Measurements from ENCODE around the gene PLSCR3. TPM values are rescaled to one million over a fixed set of nuclear protein-coding genes. Genes with fewer than 3 reads are reported as not detected.
A peak's percentile ranks its signal among the peaks of the same experiment; 100 is the strongest.

Gene PLSCR3
- total RNA-seq, 1 experiment from 2014 or later: 29.2 TPM

GRCh38 chr17:7348478-7349242 is 45.7 kb downstream of the PLSCR3 start:
- DNase-seq (ENCODE audit: low read depth): no peak

- DNase-seq (ENCODE audit: low read depth): no peak
These were observed 46.5 kb downstream of the PLSCR3 start for GRCh38 chr17:7347630-7348477.

GRCh38 chr17:7346761-7347614 is 47.3 kb downstream of the PLSCR3 start:
- DNase-seq (ENCODE audit: low read depth): no peak

- DNase-seq (ENCODE audit: low read depth): no peak
These were observed 51.1 kb downstream of the PLSCR3 start for GRCh38 chr17:7343250-7343649.

- no peak for DNase-seq (ENCODE audit: low read depth)
These were observed 52.5 kb downstream of the PLSCR3 start for GRCh38 chr17:7341842-7342241.

GRCh38 chr17:7340179-7340578 is 54.1 kb downstream of the PLSCR3 start:
- DNase-seq (ENCODE audit: low read depth): peak; percentile 34

Other genes with a start within 250 kb of the PLSCR3 start
- gene ASGR1, start 215.2 kb downstream of the PLSCR3 start, total RNA-seq (2014; rRNA removed; shearing (Covaris generic)): not detected in 2 replicates
- gene DLG4, start 174.7 kb downstream of the PLSCR3 start, total RNA-seq (2014; rRNA removed; shearing (Covaris generic)): 4.7 and 7.8 TPM in 2 replicates
- gene ACADVL, start 174.6 kb downstream of the PLSCR3 start, total RNA-seq (2014; rRNA removed; shearing (Covaris generic)): 294 and 491 TPM in 2 replicates
- 23.9 and 39.1 TPM in 2 replicates for gene DVL2, start 160.0 kb downstream of the PLSCR3 start, total RNA-seq (2014; rRNA removed; shearing (Covaris generic))
- 49.6 and 53.3 TPM in 2 replicates for gene PHF23, start 155.1 kb downstream of the PLSCR3 start, total RNA-seq (2014; rRNA removed; shearing (Covaris generic))
- 575 and 595 TPM in 2 replicates for gene GABARAP, start 152.1 kb downstream of the PLSCR3 start, total RNA-seq (2014; rRNA removed; shearing (Covaris generic))
- 38.4 and 42.6 TPM in 2 replicates for gene CTDNEP1, start 142.8 kb downstream of the PLSCR3 start, total RNA-seq (2014; rRNA removed; shearing (Covaris generic))
- 75.1 and 75.3 TPM in 2 replicates for gene ELP5, start 142.3 kb downstream of the PLSCR3 start, total RNA-seq (2014; rRNA removed; shearing (Covaris generic))
- gene CLDN7, start 132.0 kb downstream of the PLSCR3 start, total RNA-seq (2014; rRNA removed; shearing (Covaris generic)): 0.10 and 2.4 TPM in 2 replicates
- gene SLC2A4, start 112.8 kb downstream of the PLSCR3 start, total RNA-seq (2014; rRNA removed; shearing (Covaris generic)): 0.44 TPM in 1 of 2 replicates, not detected in the other
- gene YBX2, start 99.9 kb downstream of the PLSCR3 start, total RNA-seq (2014; rRNA removed; shearing (Covaris generic)): 0.39 and 0.79 TPM in 2 replicates
- 428 and 432 TPM in 2 replicates for gene EIF5A, start 86.9 kb downstream of the PLSCR3 start, total RNA-seq (2014; rRNA removed; shearing (Covaris generic))
- 94.3 and 118 TPM in 2 replicates for gene GPS2, start 79.2 kb downstream of the PLSCR3 start, total RNA-seq (2014; rRNA removed; shearing (Covaris generic))
- 3.6 and 8.0 TPM in 2 replicates for gene NEURL4, start 65.2 kb downstream of the PLSCR3 start, total RNA-seq (2014; rRNA removed; shearing (Covaris generic))
- not detected in 2 replicates for gene ACAP1, start 58.0 kb downstream of the PLSCR3 start, total RNA-seq (2014; rRNA removed; shearing (Covaris generic))
- gene KCTD11, start 42.4 kb downstream of the PLSCR3 start, total RNA-seq (2014; rRNA removed; shearing (Covaris generic)): 3.5 and 7.1 TPM in 2 replicates
- gene TMEM95, start 39.4 kb downstream of the PLSCR3 start, total RNA-seq (2014; rRNA removed; shearing (Covaris generic)): not detected in 2 replicates
- 0.62 and 0.67 TPM in 2 replicates for gene TNK1, start 13.4 kb downstream of the PLSCR3 start, total RNA-seq (2014; rRNA removed; shearing (Covaris generic))
- gene TMEM256, start 9.6 kb upstream of the PLSCR3 start, total RNA-seq (2014; rRNA removed; shearing (Covaris generic)): 122 and 146 TPM in 2 replicates
- 8.9 and 16.5 TPM in 2 replicates for gene NLGN2, start 13.3 kb upstream of the PLSCR3 start, total RNA-seq (2014; rRNA removed; shearing (Covaris generic))
- not detected in 2 replicates for gene SPEM1, start 25.8 kb upstream of the PLSCR3 start, total RNA-seq (2014; rRNA removed; shearing (Covaris generic))
- gene SPEM2, start 31.1 kb upstream of the PLSCR3 start, total RNA-seq (2014; rRNA removed; shearing (Covaris generic)): not detected in 2 replicates
- gene SPEM3, start 34.3 kb upstream of the PLSCR3 start, total RNA-seq (2014; rRNA removed; shearing (Covaris generic)): not detected in 2 replicates
- 5.3 and 10.0 TPM in 2 replicates for gene TMEM102, start 40.9 kb upstream of the PLSCR3 start, total RNA-seq (2014; rRNA removed; shearing (Covaris generic))
- 3.7 and 5.0 TPM in 2 replicates for gene FGF11, start 45.0 kb upstream of the PLSCR3 start, total RNA-seq (2014; rRNA removed; shearing (Covaris generic))
- 10.7 and 16.6 TPM in 2 replicates for gene CHRNB1, start 50.5 kb upstream of the PLSCR3 start, total RNA-seq (2014; rRNA removed; shearing (Covaris generic))
- 13.9 and 26.7 TPM in 2 replicates for gene ZBTB4, start 85.1 kb upstream of the PLSCR3 start, total RNA-seq (2014; rRNA removed; shearing (Covaris generic))
- gene SLC35G6, start 86.9 kb upstream of the PLSCR3 start, total RNA-seq (2014; rRNA removed; shearing (Covaris generic)): not detected in 2 replicates
- gene POLR2A, start 89.8 kb upstream of the PLSCR3 start, total RNA-seq (2014; rRNA removed; shearing (Covaris generic)): 15.2 and 26.1 TPM in 2 replicates
- 13.3 and 20.3 TPM in 2 replicates for gene TNFSF12, start 154.5 kb upstream of the PLSCR3 start, total RNA-seq (2014; rRNA removed; shearing (Covaris generic))
- gene TNFSF13, start 164.2 kb upstream of the PLSCR3 start, total RNA-seq (2014; rRNA removed; shearing (Covaris generic)): 3.2 and 4.2 TPM in 2 replicates
- 75.1 and 88.2 TPM in 2 replicates for gene SENP3, start 167.4 kb upstream of the PLSCR3 start, total RNA-seq (2014; rRNA removed; shearing (Covaris generic))
- gene CD68, start 185.1 kb upstream of the PLSCR3 start, total RNA-seq (2014; rRNA removed; shearing (Covaris generic)): 120 and 147 TPM in 2 replicates
- 216 and 398 TPM in 2 replicates for gene MPDU1, start 189.3 kb upstream of the PLSCR3 start, total RNA-seq (2014; rRNA removed; shearing (Covaris generic))
- gene SOX15, start 195.6 kb upstream of the PLSCR3 start, total RNA-seq (2014; rRNA removed; shearing (Covaris generic)): not detected in 2 replicates
- 28.3 and 51.7 TPM in 2 replicates for gene FXR2, start 220.4 kb upstream of the PLSCR3 start, total RNA-seq (2014; rRNA removed; shearing (Covaris generic))
- gene SAT2, start 233.3 kb upstream of the PLSCR3 start, total RNA-seq (2014; rRNA removed; shearing (Covaris generic)): 36.3 and 37.4 TPM in 2 replicates
- not detected in 2 replicates for gene SHBG, start 235.6 kb upstream of the PLSCR3 start, total RNA-seq (2014; rRNA removed; shearing (Covaris generic))